Measurements from ENCODE around the gene FANCM.

Gene FANCM

GRCh38 chr14:45096218-45096617 lies 39.5 kb upstream of the FANCM start:
- Histone ChIP-seq H3K9me3 (no peaks in the 10 kb centered on the region), H3K4me3 (ENCODE audit: low read depth, low read length) (no peak overlapping the region), H3K27me3 (no peaks in the 10 kb centered on the region), H3K4me1 (no peaks in the 10 kb centered on the region), H3K36me3 (peaks cover 53% of the 10 kb centered on the region)
- DNase-seq, result no peak
- TF ChIP-seq CTCF (IDR thresholded peaks at IDR 0.05; ENCODE audit: low read depth, low read length), result no peak

- Histone ChIP-seq H3K36me3 (peaks cover 75% of the 10 kb centered on the region), H3K4me3 (ENCODE audit: low read depth, low read length) (no peak overlapping the region), H3K27me3 (no peaks in the 10 kb centered on the region), H3K4me1 (peaks cover 3% of the 10 kb centered on the region; the same call in 1 of the 2 replicates), H3K9me3 (no peaks in the 10 kb centered on the region)
- DNase-seq, result no peak
- no peak for TF ChIP-seq CTCF (IDR thresholded peaks at IDR 0.05; ENCODE audit: low read depth, low read length)
These were observed 31.9 kb upstream of the FANCM start for GRCh38 chr14:45103806-45104205.

- Histone ChIP-seq H3K9me3 (no peaks in the 10 kb centered on the region), H3K4me3 (ENCODE audit: low read depth, low read length) (no peak overlapping the region), H3K36me3 (peaks cover 80% of the 10 kb centered on the region), H3K27me3 (no peaks in the 10 kb centered on the region), H3K4me1 (peaks cover 3% of the 10 kb centered on the region; the same call in 1 of the 2 replicates)
- TF ChIP-seq CTCF (IDR thresholded peaks at IDR 0.05; ENCODE audit: low read depth, low read length), result no peak
- no peak for DNase-seq
These were observed 31.2 kb upstream of the FANCM start for GRCh38 chr14:45104561-45104960.

DNA sequence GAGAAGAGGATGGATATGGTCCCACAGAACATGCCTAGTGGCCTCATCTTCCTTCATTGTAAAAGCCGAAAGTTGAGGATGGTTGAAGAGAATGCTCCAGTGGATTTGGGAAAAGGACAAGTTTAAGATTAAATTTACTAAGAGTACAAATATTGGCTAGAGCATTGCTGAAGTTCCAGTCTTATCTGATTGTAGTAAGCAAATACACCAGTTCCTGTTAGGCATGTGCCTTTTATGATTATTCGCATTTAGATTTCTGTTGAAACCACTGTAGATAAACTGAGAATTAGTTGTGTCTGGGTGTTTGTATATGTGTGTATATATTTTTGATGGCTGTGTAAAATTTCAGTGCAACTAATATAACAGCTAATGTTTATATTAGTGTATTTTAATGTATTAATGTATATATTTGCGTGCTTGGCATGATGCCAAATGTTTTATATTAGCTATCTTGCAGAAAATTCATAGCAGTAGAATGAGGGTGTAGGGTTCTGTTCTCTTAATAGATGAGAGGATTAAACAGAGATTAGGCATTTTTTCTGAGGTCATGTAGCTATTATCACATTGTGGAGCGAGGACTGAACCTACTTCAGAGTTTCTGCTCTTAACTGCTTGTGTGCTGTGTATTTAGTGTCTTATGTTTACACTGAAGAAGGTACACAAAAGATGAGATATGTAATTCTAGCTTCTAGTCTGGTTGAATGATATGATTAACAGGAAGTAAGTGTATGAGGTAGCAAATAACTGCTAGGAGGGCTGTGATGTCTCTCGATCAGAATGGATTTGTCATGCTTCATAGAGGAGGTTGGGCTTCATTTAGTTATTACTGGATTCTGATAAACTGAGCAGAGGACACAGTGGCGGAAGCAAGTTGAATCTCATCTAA lies 22.6 kb upstream of the FANCM start:
- no peak for DNase-seq
- no peak for TF ChIP-seq CTCF (IDR thresholded peaks at IDR 0.05; ENCODE audit: low read depth, low read length)
- Histone ChIP-seq H3K9me3 (no peaks in the 10 kb centered on the region), H3K4me3 (ENCODE audit: low read depth, low read length) (no peak overlapping the region), H3K36me3 (peaks cover 74% of the 10 kb centered on the region), H3K4me1 (peaks cover 11% of the 10 kb centered on the region), H3K27me3 (no peaks in the 10 kb centered on the region)

DNA sequence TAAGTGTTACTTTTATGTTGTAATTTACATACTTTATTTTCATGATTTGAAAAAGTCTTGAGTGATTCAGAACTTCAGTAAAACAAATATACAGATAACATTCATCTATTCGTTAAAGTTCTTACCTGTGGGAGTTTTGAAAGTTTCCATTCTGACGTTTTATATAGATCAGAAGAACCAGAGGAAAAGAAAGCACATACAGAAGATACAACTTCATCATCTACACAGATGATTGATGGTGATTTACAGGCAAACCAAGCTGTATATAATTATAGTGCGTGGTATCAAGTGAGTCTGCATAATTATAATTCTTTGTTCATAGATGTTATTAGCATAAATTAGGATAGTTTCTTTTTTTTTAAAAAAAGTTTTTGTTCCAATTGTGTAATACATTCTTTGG lies 21.4 kb upstream of the FANCM start:
- Histone ChIP-seq H3K4me3 (ENCODE audit: low read depth, low read length) (no peak overlapping the region), H3K27me3 (no peaks in the 10 kb centered on the region), H3K36me3 (peaks cover 76% of the 10 kb centered on the region), H3K9me3 (no peaks in the 10 kb centered on the region), H3K4me1 (peaks cover 11% of the 10 kb centered on the region)
- no peak for DNase-seq
- TF ChIP-seq CTCF (IDR thresholded peaks at IDR 0.05; ENCODE audit: low read depth, low read length), result no peak

DNA sequence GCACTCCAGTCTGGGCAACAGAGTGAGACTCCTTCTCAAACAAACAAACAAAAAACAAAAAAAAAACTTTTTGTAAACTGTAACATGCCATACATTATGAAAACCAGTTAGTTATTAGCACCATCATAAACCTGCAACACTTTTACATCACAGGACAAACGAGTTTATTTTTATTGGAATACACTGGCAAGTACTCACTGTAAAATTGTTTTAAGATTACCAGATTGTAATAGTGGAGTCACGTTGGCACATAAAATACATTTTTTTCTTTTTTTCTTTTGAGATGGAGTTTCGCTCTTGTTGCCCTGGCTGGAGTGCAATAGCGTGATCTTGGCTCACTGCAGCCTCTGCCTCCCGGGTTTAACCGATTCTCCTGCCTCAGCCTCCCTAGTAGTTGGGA lies 17.1 kb upstream of the FANCM start:
- Histone ChIP-seq H3K36me3 (peaks cover 93% of the 10 kb centered on the region), H3K27me3 (no peaks in the 10 kb centered on the region), H3K4me1 (peaks cover 1% of the 10 kb centered on the region), H3K4me3 (ENCODE audit: low read depth, low read length) (no peak overlapping the region), H3K9me3 (no peaks in the 10 kb centered on the region)
- no peak for TF ChIP-seq CTCF (IDR thresholded peaks at IDR 0.05; ENCODE audit: low read depth, low read length)
- no peak for DNase-seq

All from BE2C (cell line).